HepG2 (cell line): ENCODE results near the gene IPO13. TPM values are rescaled to one million over a fixed set of nuclear protein-coding genes. Genes with fewer than 3 reads are reported as not detected.

Source experiments
- ARHGAP35 ChIP-seq: sonication (generic); formaldehyde crosslinking; IDR thresholded peaks from 2 replicates; pipeline ENCODE4 v1.9.0; 2022; ENCODE audit warnings: mild to moderate bottlenecking, inconsistent platforms, moderate library complexity, missing genetic modification reagents, borderline replicate concordance
- BCL3 ChIP-seq: sonication (generic); formaldehyde crosslinking; IDR thresholded peaks from 2 replicates; pipeline ENCODE4 v1.5.1; 2020; ENCODE audit warnings: mild to moderate bottlenecking, missing genetic modification reagents, moderate library complexity
- CSRNP2 ChIP-seq: sonication (generic); formaldehyde crosslinking; conservative IDR thresholded peaks from 2 replicates; pipeline ENCODE4 v1.8.0; 2022; ENCODE audit warnings: low read depth, missing genetic modification reagents
- E2F2 ChIP-seq: sonication (generic); formaldehyde crosslinking; IDR thresholded peaks from 2 replicates; pipeline ENCODE4 v1.4.0; 2020; ENCODE audit warnings: missing genetic modification reagents, borderline replicate concordance
- ETV6 ChIP-seq: sonication (generic); formaldehyde crosslinking; conservative IDR thresholded peaks from 2 replicates; pipeline ENCODE4 v1.4.0; 2020; ENCODE audit warnings: missing genetic modification reagents
- KDM2A ChIP-seq: sonication (generic); formaldehyde crosslinking; IDR thresholded peaks from 2 replicates; pipeline ENCODE4 v1.4.0; 2020; ENCODE audit warnings: low read depth, missing genetic modification reagents, borderline replicate concordance
- MED1 ChIP-seq: sonication (generic); formaldehyde crosslinking; IDR thresholded peaks from 2 replicates; pipeline ENCODE4 v1.4.0; 2020; ENCODE audit warnings: missing genetic modification reagents
- NKX3-1 ChIP-seq: sonication (generic); formaldehyde crosslinking; IDR thresholded peaks from 2 replicates; pipeline ENCODE4 v1.5.0; 2020; ENCODE audit warnings: missing genetic modification reagents
- PLSCR1 ChIP-seq: sonication (generic); formaldehyde crosslinking; IDR thresholded peaks from 2 replicates; pipeline ENCODE4 v1.5.0; 2020; ENCODE audit warnings: missing genetic modification reagents, mild to moderate bottlenecking, borderline replicate concordance
- RCOR2 ChIP-seq: IDR thresholded peaks from 2 replicates; pipeline ENCODE4 v1.6.1; 2016; ENCODE audit warnings: missing biosample characterization, missing genetic modification reagents
- SATB2 ChIP-seq: sonication (generic); formaldehyde crosslinking; IDR thresholded peaks from 2 replicates; pipeline ENCODE4 v1.5.0; 2020; ENCODE audit warnings: missing genetic modification reagents
- SP1 ChIP-seq, 2 experiments: fragments of 450-650 bp in 1 of 2; sonication (generic) in 1 of 2; formaldehyde crosslinking in 1 of 2; IDR thresholded peaks; 2 replicates each; pipeline versions ENCODE4 v1.4.0 to v1.6.1; 2016 to 2020; ENCODE audit warnings: missing genetic modification reagents in 1 of 2
- TRIM24 ChIP-seq: sonication (generic); formaldehyde crosslinking; IDR thresholded peaks from 2 replicates; pipeline ENCODE4 v1.8.0; 2022; ENCODE audit warnings: mild to moderate bottlenecking, missing genetic modification reagents
- ZEB1 ChIP-seq: IDR thresholded peaks from 2 replicates; pipeline ENCODE4 v1.6.1; 2012; ENCODE audit warnings: mild to moderate bottlenecking, low read depth, inconsistent platforms; ENCODE audit not compliant: insufficient replicate concordance
- ZFP82 ChIP-seq: sonication (generic); formaldehyde crosslinking; IDR thresholded peaks from 2 replicates; pipeline ENCODE4 v1.5.1; 2020; ENCODE audit warnings: mild to moderate bottlenecking, missing genetic modification reagents, borderline replicate concordance
- ZFP91 ChIP-seq: sonication (generic); formaldehyde crosslinking; IDR thresholded peaks from 2 replicates; pipeline ENCODE4 v1.9.0; 2022; ENCODE audit warnings: missing genetic modification reagents, mild to moderate bottlenecking, borderline replicate concordance
- ZNF207 ChIP-seq: fragments of 450-650 bp; IDR thresholded peaks from 2 replicates; pipeline ENCODE4 v1.6.1; 2016; ENCODE audit warnings: antibody characterized with exemption, borderline replicate concordance
- ZNF460 ChIP-seq: sonication (generic); formaldehyde crosslinking; IDR thresholded peaks from 2 replicates; pipeline ENCODE4 v1.5.1; 2020; ENCODE audit warnings: missing genetic modification reagents, mild to moderate bottlenecking, borderline replicate concordance
- ZNF567 ChIP-seq: sonication (generic); formaldehyde crosslinking; IDR thresholded peaks from 2 replicates; pipeline ENCODE4 v1.8.1; 2023; ENCODE audit warnings: mild to moderate bottlenecking, missing genetic modification reagents, borderline replicate concordance
- ZNF772 ChIP-seq: sonication (generic); formaldehyde crosslinking; IDR thresholded peaks from 2 replicates; pipeline ENCODE4 v1.5.0; 2020; ENCODE audit warnings: mild to moderate bottlenecking, missing genetic modification reagents
- ZNF788 ChIP-seq: sonication (generic); formaldehyde crosslinking; IDR thresholded peaks from 2 replicates; pipeline ENCODE4 v1.5.0; 2020; ENCODE audit warnings: mild to moderate bottlenecking, missing genetic modification reagents, borderline replicate concordance
- polyA plus RNA-seq, 8 experiments: library from polyadenylated mRNA; depleted of rRNA in 3 of 8; stranded (reverse) in 7 of 8; unstranded in 1 of 8; fragments of >200 nt; fragmentation: Illumina TruSeq in 4 of 8; extraction: Trizol in 4 of 8; gene quantifications; 2 replicates each; pipeline versions ENCODE4 v1.2.1 to v1.2.3, GENCODE V29; 2011 to 2016; ENCODE audit warnings: low read depth in 4 of 8, missing spikeins in 1 of 8, mixed read lengths in 1 of 8; ENCODE audit not compliant: insufficient read depth in 1 of 8
- total RNA-seq, 5 experiments: library from RNA; depleted of rRNA; stranded (reverse); fragments of >200 nt; fragmentation: Illumina TruSeq; extraction: Trizol; gene quantifications; 2 replicates each; pipeline ENCODE4 v1.2.3, GENCODE V29; 2016; ENCODE audit warnings: low read depth in 1 of 5

IPO13 gene
- total and polyA plus RNA-seq, 2 of the 13 experiments (the other 11 are each of a cell fraction or from before 2014, with no cell fraction given), result 12.9 to 15.6 TPM

GRCh38 chr1:43987159-43987902 lies 40.6 kb downstream of the IPO13 start (continued):
- no peak for TF ChIP-seq PLSCR1 (CRISPR knock-in tag)
- TF ChIP-seq SP1 (IDR thresholded peaks at IDR 0.05), result no peak
- no peak for TF ChIP-seq SP1 (CRISPR knock-in tag; IDR thresholded peaks at IDR 0.05)
- peak; percentile 41; the same call in 1 of the 2 replicates for TF ChIP-seq ZNF788 (CRISPR knock-in tag)
- TF ChIP-seq ZNF567 (CRISPR knock-in tag), result 0 out of 2 replicates have a peak, but pooled peaks have one; percentile 39
- TF ChIP-seq ZNF207, result no peak
- TF ChIP-seq ZNF772 (CRISPR knock-in tag), result peak; percentile 23; the same call in 1 of the 2 replicates
- no peak for TF ChIP-seq ZFP82 (CRISPR knock-in tag)
- no peak for TF ChIP-seq RCOR2 (CRISPR knock-in tag)
- no peak for TF ChIP-seq SATB2 (CRISPR knock-in tag)
- no peak for TF ChIP-seq ARHGAP35 (CRISPR knock-in tag)
- 0 out of 2 replicates have a peak, but pooled peaks have one; percentile 36 for TF ChIP-seq MED1 (CRISPR knock-in tag)
- TF ChIP-seq ZEB1, result no peak
- no peak for TF ChIP-seq ZNF460 (CRISPR knock-in tag)
- no peak for TF ChIP-seq ETV6 (CRISPR knock-in tag)
- 0 out of 2 replicates have a peak, but pooled peaks have one; percentile 35 for TF ChIP-seq BCL3 (CRISPR knock-in tag)
- no peak for TF ChIP-seq TRIM24 (CRISPR knock-in tag)
- TF ChIP-seq KDM2A (CRISPR knock-in tag), result no peak
- TF ChIP-seq E2F2 (CRISPR knock-in tag), result no peak
- TF ChIP-seq ZFP91 (CRISPR knock-in tag), result no peak
- no peak for TF ChIP-seq CSRNP2 (CRISPR knock-in tag)
- TF ChIP-seq NKX3-1 (CRISPR knock-in tag), result no peak
